Activated CD4-positive, alpha-beta T cell treated with anti-CD3 and anti-CD28 coated beads for 24 hours (primary cell): ENCODE data around the gene CSNK1D.
A peak's percentile ranks its signal among the peaks of the same experiment; 100 is the strongest.

Experiments used
- DNase-seq, 2 donors: peaks; one replicate each; pipeline ENCODE4 v3.0.0-alpha.2; 2020; ENCODE audit warnings: low read depth in 2 of 2

The CSNK1D gene

DNA sequence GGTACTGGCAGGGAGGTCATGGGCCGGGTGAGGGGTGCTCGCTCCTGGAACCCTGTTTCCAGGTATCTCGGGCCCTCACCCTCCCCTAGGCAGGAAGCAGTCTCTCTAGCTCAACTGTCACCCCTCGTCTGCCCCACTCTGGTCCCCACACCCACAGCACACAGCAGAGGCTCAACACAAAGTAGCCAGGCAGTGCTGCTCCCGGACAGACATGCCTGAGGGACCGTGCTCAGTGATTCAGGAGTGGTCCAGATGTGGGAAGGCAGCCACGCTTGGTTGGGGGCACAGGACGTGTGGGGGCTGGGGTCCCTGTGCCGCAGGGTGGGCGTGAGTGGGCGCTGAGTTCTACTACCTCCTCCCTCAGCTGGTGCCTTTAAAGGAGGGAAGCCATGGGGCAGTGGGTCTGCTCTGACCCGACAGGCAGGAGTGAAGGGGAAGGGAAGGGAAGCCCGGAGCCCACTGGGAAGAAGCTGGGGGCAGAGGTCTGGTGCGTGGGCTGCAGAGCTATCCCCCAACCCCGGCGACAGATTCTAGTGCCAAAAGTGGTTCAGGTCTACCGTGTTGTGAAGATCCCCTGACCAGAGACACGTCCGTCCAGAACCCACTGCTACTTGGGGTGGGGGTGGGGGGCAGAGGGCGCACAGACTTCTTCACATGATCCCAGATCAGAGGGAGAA is 32.9 kb downstream of the CSNK1D start:
- no peak for DNase-seq

- no peak for DNase-seq
Observed at GRCh38 chr17:82239926-82240505, 33.5 kb downstream of the CSNK1D start.

- no peak for DNase-seq
Observed at GRCh38 chr17:82239401-82239925, 34.0 kb downstream of the CSNK1D start.

DNA sequence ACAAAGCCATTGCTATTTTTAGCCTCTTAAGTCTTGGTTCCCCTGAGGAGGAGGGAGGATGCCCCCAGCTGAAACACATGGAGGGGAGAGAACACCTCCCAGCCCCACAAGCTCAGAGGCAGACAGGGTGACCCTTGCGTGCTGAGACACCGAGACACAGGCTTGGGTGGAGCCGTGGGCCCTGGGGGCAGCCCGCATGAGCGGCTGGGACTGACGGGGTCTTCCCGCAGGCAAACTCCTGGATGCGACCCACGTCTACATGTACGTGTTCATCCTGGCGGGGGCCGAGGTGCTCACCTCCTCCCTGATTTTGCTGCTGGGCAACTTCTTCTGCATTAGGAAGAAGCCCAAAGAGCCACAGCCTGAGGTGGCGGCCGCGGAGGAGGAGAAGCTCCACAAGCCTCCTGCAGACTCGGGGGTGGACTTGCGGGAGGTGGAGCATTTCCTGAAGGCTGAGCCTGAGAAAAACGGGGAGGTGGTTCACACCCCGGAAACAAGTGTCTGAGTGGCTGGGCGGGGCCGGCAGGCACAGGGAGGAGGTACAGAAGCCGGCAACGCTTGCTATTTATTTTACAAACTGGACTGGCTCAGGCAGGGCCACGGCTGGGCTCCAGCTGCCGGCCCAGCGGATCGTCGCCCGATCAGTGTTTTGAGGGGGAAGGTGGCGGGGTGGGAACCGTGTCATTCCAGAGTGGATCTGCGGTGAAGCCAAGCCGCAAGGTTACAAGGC is 34.9 kb downstream of the CSNK1D start:
- peak; percentile 52 to 65 for DNase-seq

DNA sequence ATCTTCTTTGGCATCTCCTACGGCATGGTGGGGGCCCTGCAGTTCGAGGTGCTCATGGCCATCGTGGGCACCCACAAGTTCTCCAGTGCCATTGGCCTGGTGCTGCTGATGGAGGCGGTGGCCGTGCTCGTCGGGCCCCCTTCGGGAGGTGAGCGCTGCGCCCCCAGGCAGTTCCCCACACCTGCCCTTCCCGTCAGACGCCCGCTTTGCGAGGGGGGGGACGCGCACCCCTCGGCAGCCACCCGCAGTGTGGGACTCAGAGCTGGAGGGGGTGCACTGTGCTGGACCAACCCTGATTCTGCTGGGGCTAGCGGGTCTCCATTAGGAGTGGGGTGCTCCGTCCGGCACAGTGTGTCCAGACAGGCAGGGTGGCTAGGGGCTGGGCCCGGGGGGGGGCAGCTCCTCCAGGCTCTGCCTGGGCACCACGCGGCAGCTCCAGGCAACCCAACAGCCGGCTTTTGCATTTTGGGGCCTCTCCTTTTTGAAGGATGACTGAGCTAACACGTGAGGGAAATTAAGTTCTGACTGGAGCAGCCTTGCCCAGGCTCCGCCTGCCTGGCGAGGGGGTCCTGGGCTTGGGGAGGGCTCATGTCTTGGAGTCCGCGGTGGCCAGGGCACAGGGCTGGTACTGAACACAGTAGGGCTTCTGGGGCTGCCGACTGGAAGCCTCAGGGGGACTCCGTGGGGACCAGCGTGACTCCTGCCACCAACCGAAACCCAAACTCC is 35.6 kb downstream of the CSNK1D start:
- DNase-seq = no peak

DNA sequence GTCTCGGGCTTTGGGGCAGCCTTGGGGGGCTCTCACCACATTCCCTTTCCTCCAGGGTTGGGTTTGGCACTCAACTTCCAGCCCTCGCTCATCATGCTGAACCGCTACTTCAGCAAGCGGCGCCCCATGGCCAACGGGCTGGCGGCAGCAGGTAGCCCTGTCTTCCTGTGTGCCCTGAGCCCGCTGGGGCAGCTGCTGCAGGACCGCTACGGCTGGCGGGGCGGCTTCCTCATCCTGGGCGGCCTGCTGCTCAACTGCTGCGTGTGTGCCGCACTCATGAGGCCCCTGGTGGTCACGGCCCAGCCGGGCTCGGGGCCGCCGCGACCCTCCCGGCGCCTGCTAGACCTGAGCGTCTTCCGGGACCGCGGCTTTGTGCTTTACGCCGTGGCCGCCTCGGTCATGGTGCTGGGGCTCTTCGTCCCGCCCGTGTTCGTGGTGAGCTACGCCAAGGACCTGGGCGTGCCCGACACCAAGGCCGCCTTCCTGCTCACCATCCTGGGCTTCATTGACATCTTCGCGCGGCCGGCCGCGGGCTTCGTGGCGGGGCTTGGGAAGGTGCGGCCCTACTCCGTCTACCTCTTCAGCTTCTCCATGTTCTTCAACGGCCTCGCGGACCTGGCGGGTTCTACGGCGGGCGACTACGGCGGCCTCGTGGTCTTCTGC is 36.3 kb downstream of the CSNK1D start:
- no peak for DNase-seq

GRCh38 chr17:82236142-82236971 is 37.1 kb downstream of the CSNK1D start:
- peak; percentile 56 to 57 for DNase-seq

GRCh38 chr17:82235775-82236141 is 37.7 kb downstream of the CSNK1D start:
- DNase-seq = no peak

GRCh38 chr17:82235056-82235774 is 38.3 kb downstream of the CSNK1D start:
- no peak for DNase-seq

DNA sequence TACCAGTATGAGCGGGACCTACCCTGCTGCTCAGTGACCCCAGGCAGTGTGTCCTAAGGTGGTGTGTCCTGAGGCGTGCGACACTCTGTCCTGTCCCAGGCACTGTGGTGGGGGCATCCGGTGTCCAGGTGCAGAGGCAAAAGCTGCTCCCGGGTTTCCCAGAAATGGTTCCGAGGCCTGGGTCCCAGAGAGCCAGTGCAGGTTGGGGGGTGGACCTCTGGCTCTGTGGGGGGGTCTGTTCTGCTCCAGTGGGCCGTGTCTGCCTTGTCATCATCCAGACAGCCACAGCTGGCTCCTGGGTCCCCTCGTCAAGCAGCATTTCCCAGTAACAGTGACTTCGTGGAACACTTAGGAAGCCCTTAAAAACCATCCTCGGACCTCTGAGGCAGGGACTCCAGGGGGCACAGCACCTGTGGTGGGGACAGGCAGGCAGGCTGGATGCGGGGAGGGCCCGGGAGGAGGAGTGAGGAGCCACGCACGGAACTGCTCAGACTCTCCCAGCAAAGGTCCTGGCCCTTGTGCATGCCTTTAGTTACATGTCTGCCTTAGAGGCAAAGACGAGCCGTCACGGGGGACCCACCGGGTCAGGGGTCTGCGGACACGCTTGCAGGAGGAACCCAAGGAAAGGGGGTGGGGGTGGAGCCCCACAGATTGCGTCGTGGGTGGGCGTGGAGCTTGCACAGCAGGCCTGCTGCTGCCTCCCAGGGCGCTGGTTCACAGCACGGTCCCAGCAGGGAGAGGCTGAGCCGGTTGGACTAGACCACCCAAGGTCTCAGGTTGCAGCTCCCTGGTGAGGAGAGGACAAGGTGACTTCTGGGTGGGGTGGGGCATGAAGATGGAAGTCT is 39.1 kb downstream of the CSNK1D start:
- DNase-seq = no peak

DNA sequence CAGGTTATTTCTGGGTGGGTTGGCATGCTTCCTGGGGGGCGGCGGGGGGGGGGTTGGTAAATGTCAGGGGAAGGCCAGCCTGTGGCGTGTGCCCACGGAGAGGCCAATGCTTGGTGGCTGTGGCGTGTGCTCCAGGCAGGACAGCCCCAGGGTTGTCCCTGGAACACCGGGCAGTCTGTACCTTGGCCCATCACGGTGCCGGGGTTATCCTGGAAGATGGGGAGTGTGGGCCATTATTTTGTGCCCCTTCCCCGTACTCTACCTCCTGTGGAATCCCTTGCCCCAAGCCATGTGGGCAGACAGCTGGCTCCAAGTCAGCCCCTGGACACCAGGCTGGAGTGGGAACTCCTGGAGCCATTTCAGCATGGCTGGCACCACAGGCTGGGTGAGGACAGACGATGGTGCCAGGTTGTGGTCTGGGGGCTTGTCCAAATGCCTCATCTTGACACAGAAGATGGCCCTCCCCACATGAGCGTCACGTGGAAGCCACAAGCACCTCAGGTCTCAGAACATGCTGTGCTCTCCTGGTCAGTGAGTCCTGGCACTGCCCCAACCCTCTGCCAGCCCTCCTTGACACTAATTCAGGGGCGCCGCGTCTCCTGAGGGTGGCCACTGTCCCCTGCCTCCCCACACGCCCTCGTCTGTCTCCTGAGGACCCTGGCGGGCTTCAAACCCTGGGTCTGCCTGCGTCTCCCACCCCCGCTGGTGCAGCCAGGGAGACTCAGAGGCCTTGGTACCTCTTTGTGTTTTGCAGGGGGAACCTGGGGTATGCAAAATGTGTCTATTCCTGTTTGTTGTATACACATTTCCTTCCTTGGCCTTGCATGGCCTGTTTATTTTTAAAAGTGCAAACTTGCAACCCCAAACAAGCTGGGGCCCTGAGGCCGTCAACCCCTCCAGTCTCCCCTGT is 40.4 kb downstream of the CSNK1D start:
- DNase-seq = no peak

DNA sequence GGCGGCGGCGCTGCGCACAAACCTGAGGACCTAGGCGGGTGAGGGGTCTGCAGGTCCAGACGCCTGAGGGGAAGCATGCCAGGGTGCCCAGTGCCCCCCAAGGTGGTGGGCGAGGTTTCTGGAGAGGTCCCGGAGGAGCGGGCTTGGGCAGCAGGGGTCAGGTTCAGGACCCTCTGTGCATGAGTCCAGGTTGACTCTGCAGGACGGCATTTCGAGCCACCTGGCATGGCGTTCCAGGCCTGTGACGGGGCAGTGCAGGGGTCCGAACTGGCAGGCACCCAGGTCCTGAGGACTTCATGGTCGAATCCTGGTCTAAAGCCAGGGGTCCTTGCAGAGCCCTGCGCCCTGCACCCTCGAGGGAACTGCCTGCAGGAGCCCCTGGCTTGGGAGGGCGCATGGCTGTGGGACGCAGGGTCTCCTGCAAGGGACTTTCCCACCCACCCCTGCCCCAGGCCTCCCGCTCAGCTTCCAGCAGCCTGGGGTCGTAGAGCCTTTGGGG is 41.1 kb downstream of the CSNK1D start:
- no peak for DNase-seq

GRCh38 chr17:82231562-82232321 is 41.8 kb downstream of the CSNK1D start:
- no peak for DNase-seq

GRCh38 chr17:82231312-82231561 is 42.3 kb downstream of the CSNK1D start:
- DNase-seq = no peak

GRCh38 chr17:82230609-82231311 is 42.7 kb downstream of the CSNK1D start:
- peak in 1 of 2 donors; percentile 43 for DNase-seq

GRCh38 chr17:82229698-82230608 is 43.5 kb downstream of the CSNK1D start:
- DNase-seq = no peak
